SIG-M5 (cell line): Measurements from ENCODE around the gene RAI14.

Source experiments
- DNase-seq: peaks from one replicate; lab custom pipeline; 2025; lab: John Stamatoyannopoulos, UW

RAI14 gene

DNA sequence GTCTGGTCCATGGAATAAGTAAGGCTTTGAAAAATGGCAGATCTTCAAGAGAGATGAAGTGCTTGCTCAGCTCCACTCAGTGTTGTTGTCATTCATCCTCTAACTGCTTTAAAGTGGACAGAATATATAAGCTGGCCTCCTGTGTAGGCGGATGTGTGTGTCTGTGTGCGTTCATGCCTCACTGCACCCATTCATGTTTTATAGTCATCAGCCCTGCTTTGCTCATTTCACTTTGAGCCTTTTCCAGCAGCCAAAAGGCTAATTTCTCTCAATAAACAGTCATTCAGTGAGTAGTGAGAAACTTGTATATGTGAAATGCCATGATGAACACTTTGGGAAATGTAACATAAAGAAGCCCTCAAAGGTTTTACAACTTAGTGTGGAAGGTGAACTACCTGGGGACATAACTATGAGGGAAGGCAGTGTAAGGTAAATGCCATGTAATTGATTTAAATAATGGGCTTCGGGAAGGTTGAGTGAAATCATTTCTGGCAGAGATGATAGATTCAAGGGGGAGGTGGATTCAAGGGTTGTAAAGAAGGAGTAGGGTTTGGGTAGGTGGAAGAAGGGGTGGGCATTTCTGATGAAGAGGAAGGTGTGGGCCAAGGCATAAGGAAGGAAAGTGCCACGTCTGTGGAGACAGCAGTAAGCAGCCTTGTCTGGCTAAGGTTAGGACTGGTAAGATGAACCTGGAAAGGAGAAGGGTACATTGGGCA lies 198.5 kb downstream of the RAI14 start:
- DNase-seq, result no peak

DNA sequence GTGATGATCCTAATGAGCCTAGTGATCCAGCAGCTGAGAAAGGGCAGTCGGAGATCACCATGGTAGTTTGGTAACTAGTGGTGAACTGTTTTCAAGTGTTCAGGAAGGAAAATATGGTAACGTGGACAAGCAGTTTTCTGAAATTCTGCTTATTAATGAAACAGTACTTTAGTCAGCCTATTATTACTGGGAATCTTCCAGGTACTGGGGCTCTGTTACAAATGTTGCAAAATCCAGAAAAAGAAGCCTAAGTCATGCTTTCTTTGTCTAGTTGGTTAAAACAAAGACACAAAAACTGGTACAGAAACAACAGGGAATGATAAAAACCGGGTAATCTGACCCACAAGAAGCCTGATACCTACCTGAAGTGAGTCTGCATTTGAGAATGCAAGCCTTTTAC lies 201.0 kb downstream of the RAI14 start:
- no peak for DNase-seq

DNA sequence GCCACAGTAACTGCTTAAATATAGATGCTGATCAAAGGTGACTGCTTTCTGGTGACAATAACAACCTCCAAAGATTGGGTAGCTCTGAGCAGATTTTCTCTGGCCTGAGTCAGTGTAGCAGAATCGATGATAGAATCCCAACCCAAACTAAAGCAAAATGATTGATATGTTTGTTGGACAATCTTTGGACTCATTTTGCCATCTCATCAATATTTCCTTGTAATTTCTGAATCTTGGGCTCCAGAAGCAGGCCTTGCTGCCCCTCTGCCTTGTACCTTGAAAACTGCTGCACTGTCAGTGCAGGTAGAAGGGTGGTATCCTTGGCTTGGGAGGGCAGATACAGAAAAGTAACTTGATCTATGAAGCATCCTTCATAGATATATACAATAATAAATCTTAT lies 201.8 kb downstream of the RAI14 start:
- no peak for DNase-seq

GRCh38 chr5:34858790-34859189 lies 202.7 kb downstream of the RAI14 start:
- no peak for DNase-seq

DNA sequence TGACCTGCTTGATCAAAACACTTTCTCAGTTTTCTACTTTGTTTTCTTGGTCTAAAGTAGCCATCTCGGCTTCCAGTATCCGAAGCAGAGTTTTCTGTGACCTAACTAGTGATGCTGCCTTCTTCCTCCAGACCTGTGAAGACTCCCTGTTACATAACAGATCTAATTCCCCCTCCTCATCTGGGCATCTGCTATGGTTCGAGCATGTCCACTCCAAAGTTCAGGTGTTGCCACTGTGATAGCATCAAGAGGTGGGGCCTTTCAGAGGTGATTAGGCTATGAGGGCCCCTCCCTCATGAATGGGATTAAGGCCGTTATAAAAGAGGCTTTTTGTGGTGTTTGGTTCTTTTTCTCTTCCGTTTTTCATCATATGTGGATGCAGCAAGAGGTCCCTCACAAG lies 203.1 kb downstream of the RAI14 start:
- no peak for DNase-seq

DNA sequence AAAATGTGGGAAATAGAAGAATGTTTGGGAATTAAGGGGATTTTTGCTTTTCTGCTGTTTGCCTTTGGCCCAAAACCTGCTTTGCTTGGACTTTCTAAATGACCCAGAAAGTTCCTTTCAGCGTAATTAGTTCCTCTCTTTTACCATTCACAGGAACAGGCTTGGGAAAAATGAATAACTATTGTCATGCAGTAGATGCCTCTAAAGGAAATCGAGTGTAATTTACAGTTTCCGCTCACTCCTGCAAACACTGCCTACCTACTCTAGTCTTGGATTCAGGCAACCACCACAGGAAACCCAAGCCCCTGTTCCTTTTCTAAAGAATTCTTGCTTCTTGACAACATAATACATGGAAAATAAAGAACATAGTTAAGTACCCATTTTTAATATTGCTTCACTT lies 207.8 kb downstream of the RAI14 start:
- DNase-seq, result no peak

DNA sequence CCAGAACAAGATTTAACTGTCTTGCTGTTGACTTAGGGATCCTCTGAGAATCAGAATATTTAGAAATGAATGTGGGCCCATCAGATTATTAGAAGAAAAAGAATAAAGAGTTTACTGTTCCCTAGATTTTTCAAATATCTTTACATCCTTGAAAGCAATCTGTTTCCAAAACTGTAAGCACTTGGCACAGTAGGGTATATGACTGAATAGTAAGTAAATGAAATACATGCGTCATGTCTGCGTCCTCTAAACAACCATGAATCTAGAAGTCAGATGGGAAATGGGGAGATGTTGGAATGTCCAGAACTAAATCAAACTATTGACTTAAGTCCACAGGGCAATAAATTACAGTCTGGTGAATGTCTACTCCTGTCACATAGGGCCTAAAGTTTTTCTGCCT lies 209.0 kb downstream of the RAI14 start:
- no peak for DNase-seq

DNA sequence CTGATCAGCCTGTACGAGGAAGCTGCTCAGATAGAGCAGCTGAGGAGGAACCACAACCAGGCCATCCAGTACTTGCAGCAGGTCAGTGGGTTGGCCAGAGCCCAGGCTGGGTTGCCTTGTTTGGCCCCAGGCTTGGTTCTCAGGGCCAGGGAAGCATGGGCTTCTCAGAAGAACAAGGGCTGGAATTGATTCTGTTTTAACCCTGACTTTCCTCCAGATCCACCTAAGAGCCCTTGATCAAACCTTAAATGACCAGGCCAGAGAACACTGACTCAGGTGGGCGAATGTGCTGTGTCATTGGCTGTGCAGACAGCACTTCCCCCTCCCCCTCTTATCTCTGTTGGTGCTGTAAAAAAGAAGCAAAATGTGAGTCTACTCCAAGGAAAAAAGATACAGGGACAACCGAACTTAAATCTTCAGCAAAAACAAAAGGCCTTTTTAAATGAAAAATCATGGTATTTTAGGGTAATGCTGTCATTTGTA lies 210.9 kb downstream of the RAI14 start:
- DNase-seq, result no peak

DNA sequence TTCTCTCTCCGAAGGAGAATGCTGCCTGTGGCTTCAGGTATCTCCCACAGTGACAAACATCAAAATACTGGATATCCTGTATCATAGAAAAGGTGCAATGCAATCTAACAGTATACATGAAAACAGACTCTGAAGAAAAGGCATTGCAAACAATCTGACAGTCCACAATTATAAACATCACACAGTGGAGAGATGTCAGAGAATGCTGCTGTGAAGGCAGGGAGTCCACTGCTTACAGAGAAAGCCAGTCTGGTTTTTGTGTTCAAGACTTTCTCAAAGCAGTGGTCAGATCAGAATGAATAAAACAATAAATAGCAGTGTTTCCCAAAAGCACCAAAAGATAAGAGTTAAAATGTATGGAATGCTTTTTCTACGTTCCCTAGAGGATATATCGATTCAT lies 211.5 kb downstream of the RAI14 start:
- no peak for DNase-seq

- no peak for DNase-seq
Measured at GRCh38 chr5:34868791-34869190, 212.7 kb downstream of the RAI14 start.

DNA sequence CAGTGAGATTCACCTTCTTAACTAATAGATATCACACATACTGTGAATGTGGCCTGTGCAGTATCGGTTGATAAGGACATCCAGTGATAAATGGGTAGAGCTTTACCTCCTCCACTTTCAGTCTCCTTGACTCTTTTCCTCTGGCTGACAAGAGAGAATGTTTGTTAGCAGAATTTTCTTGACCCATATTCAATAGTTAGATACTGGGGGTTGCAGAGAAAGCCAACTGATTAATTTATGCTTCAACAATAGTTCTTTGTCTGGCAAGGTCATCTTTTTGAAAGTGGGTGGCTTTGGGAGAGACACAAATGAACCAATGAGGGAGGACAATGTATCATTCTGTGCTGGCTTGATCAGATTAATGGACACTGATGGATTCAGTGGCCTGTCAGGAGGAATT lies 213.1 kb downstream of the RAI14 start:
- DNase-seq, result no peak

GRCh38 chr5:34870382-34870781 lies 214.3 kb downstream of the RAI14 start:
- DNase-seq, result no peak

DNA sequence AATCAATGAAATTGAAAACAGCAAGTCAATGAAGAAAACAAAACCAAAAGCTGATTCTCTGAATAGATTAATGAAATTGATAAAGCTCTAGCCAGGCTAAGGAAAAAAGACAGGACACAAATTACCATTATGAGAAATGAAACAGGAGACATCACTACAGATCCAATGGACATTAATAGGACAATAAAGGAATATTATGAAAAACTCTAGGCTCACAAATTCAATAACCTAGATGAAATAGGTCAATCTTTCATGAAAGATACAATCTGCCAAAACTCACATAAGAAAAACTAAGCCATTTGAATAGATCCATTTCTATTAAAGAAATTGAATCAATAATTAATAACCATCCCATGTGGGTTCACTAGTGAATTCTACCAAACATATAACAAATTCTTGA lies 220.1 kb downstream of the RAI14 start:
- DNase-seq, result no peak

DNA sequence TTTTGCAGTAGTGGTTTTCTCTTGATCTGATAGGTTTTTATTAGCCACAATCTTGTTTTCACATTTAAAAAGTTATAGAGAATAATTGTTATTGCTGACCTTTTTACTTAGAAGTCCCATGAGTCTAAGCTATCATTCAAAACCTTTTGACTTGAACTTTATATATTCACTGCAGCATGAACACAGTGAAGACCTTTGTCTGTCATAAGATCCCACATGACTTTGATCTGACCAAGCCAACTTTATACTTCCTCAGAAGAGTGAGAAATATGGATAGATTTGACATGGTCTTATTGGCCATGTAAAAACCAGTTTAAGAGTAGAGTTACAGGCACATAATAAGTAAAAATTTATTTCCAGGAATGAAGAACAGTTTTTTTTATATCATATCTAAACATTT lies 225.1 kb downstream of the RAI14 start:
- DNase-seq, result no peak
